ENCODE results near the gene ZNF446. TPM values are rescaled to one million over a fixed set of nuclear protein-coding genes. Genes with fewer than 3 reads are reported as not detected.

The ZNF446 gene
- total and polyA plus RNA-seq, 9 of the 15 experiments (the other 6 are each of a cell fraction or from before 2014, with no cell fraction given) = 0.07 to 4.8 (median 1.2) TPM

DNA sequence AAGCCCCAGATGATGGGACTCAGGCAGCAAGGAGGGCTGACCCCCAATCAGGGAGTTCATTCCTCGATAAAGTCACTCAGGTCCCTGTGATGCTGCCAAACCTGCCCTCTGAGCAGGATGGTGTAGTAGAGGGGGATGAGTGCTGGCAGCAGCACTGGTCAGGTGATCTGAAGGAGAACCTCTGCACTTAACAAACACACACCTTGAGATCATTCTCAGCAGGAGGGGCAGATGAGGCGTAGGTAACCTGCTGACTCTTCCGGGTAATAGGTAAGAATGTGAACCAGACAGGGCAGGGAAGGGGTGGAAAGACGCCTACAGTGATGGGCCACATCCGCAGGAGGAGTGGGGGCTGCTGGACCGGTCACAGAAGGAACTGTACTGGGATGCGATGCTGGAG is 3.2 kb downstream of the ZNF446 start:
- Histone ChIP-seq H3K36me3 (ENCODE audit: control insufficient read depth, insufficient read depth, low read length) (peaks cover 40% of the 10 kb centered on the region; the same call in 2 of the 3 replicates), H3K4me1 (replicated peaks in 1 of 2; ENCODE audit: control insufficient read depth in 2 of 2, insufficient read depth in 2 of 2, low read length in 2 of 2) (peaks cover 22 to 46% of the 10 kb centered on the region in 2 experiments), H3K27ac (ENCODE audit: extremely low read depth, low read depth, low read length) (no peak overlapping the region), H3K79me2 (ENCODE audit: control insufficient read depth, insufficient read depth, low read length) (no peaks in the 10 kb centered on the region; the same call in 2 of the 3 replicates), H3K9me3 (replicated peaks; ENCODE audit: control insufficient read depth, insufficient read depth, low read depth, low read length) (no peaks in the 10 kb centered on the region), H4K20me1 (replicated peaks; ENCODE audit: control insufficient read depth, insufficient read depth, low read length) (0 out of 2 replicates have a peak, but pooled peaks cover 6% of the 10 kb centered on the region), H3K4me2 (ENCODE audit: insufficient read depth, low read length) (no peak overlapping the region), H3K9me1 (ENCODE audit: control insufficient read depth, insufficient read depth, low read length) (no peaks in the 10 kb centered on the region), H2AFZ (ENCODE audit: low read depth, low read length) (no peak overlapping the region), H3K9ac (ENCODE audit: insufficient read depth in 1 of 2, low read depth in 2 of 2, low read length in 2 of 2) (0 out of 4 replicates have a peak overlapping the region, but pooled peaks of 1 of the 2 experiments have one; percentile 46), H3K4me3 (no peak overlapping the region), H3K27me3 (ENCODE audit: control insufficient read depth in 2 of 2, insufficient read depth in 2 of 2, low read length in 2 of 2) (no peaks in the 10 kb centered on the region)
- ATAC-seq (no peak), FAIRE-seq (no peak), DNase-seq (ENCODE audit: extremely low read depth in 1 of 4, low spot score in 3 of 4) (no peak)
- BruUV-seq (replicated peaks) = no TSS peak
- TF ChIP-seq SRSF9 (IDR thresholded peaks at IDR 0.05; ENCODE audit: borderline replicate concordance, low read depth, low read length) (no peak), CREB1 (IDR thresholded peaks at IDR 0.05) (no peak), CREB1 (CRISPR knock-in tag; IDR thresholded peaks at IDR 0.05) (no peak)
- TF ChIP-seq, protein P1, sequence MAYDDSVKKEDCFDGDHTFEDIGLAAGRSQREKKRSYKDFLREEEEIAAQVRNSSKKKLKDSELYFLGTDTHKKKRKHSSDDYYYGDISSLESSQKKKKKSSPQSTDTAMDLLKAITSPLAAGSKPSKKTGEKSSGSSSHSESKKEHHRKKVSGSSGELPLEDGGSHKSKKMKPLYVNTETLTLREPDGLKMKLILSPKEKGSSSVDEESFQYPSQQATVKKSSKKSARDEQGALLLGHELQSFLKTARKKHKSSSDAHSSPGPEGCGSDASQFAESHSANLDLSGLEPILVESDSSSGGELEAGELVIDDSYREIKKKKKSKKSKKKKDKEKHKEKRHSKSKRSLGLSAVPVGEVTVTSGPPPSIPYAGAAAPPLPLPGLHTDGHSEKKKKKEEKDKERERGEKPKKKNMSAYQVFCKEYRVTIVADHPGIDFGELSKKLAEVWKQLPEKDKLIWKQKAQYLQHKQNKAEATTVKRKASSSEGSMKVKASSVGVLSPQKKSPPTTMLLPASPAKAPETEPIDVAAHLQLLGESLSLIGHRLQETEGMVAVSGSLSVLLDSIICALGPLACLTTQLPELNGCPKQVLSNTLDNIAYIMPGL (CRISPR knock-in tag; IDR thresholded peaks at IDR 0.05) = no peak
- WGBS (ENCODE audit: insufficient coverage, low coverage, missing lambda C conversion rate) = 94% methylated on average over 7 of the region's 7 CpGs
- ChIA-PET CTCF (ENCODE audit: low intra/inter-chr PET ratio) (no interaction called here), POLR2A (interaction anchor here (0.7 to 2.1 kb wide), 4 partner anchors 10 to 64 kb away, joined by 3 to 7 read pairs (median 5); partner anchors contain the start of gene TRIM28)
- intact Hi-C loops (cut with micrococcal nuclease) (loop anchor here (5.0 kb wide), 2 partner anchors 152 to 297 kb away; partner anchors contain the start of genes ZNF274 and ZSCAN22), in situ Hi-C loops (cut with MboI) (no loop called here)
